Measurements from ENCODE around the gene LDLRAD3. TPM values are rescaled to one million over a fixed set of nuclear protein-coding genes. Genes with fewer than 3 reads are reported as not detected.
"Not testable (repeated sequence)": the region's sequence is repeated elsewhere in the genome, so short reads cannot be mapped to it uniquely, and the experiment has no call there.

Gene LDLRAD3
- total RNA-seq, 1 experiment from 2014 or later: 19.0 TPM

- DNase-seq (ENCODE audit: low read depth, low spot score); BruUV-seq (replicated peaks); H3K27ac ChIP-seq (ENCODE audit: low read depth, low read length); H3K4me2 ChIP-seq (ENCODE audit: low read length); H2AFZ ChIP-seq (ENCODE audit: low read depth, low read length, poor library complexity, severe bottlenecking); H4K20me1 ChIP-seq (ENCODE audit: insufficient read depth); H3K9ac ChIP-seq (ENCODE audit: low read length); ATAC-seq; POLR2A ChIA-PET; H3K9me2 ChIP-seq (ENCODE audit: insufficient read depth); H3K4me1 ChIP-seq (ENCODE audit: control insufficient read depth in 1 of 2, insufficient read depth in 2 of 2, low read length in 2 of 2); H3K9me3 ChIP-seq (ENCODE audit: control insufficient read depth in 1 of 2, insufficient read depth in 1 of 2, low read depth in 1 of 2, low read length in 2 of 2); H3K79me2 ChIP-seq (ENCODE audit: insufficient read depth, low read length); intact Hi-C loops (cut with micrococcal nuclease); CTCF ChIA-PET; H3K36me3 ChIP-seq (ENCODE audit: control insufficient read depth in 1 of 2, insufficient read depth in 2 of 2, low read length in 2 of 2); H3K27me3 ChIP-seq (ENCODE audit: insufficient read depth, low read length); H3K4me3 ChIP-seq (replicated peaks in 1 of 2; ENCODE audit: low read depth in 1 of 2, low read length in 2 of 2); RAD21 ChIA-PET (ENCODE audit: low non-redundant PET in 1 of 2, low total read pairs in 2 of 2, uncharacterized antibody in 2 of 2, unreplicated experiment in 2 of 2): not testable (repeated sequence)
These were observed 245.9 kb downstream of the LDLRAD3 start for GRCh38 chr11:36189735-36190134.

- BruUV-seq (replicated peaks): no TSS peak
- no peak overlapping the region for H3K4me3 ChIP-seq (replicated peaks in 1 of 2; ENCODE audit: low read depth in 1 of 2, low read length in 2 of 2)
- no peak overlapping the region for H3K4me2 ChIP-seq (ENCODE audit: low read length)
- H3K9ac ChIP-seq (ENCODE audit: low read length): no peak overlapping the region
- no peaks in the 10 kb centered on the region for H3K79me2 ChIP-seq (ENCODE audit: insufficient read depth, low read length)
- ATAC-seq (no peak), DNase-seq (ENCODE audit: low read depth, low spot score) (no peak)
- no peaks in the 10 kb centered on the region for H3K4me1 ChIP-seq (ENCODE audit: control insufficient read depth in 1 of 2, insufficient read depth in 2 of 2, low read length in 2 of 2)
- no peaks in the 10 kb centered on the region for H3K9me3 ChIP-seq (ENCODE audit: control insufficient read depth in 1 of 2, insufficient read depth in 1 of 2, low read depth in 1 of 2, low read length in 2 of 2)
- TF ChIP-seq ZFX (IDR thresholded peaks at IDR 0.05): no peak
- TF ChIP-seq ATF3 (IDR thresholded peaks at IDR 0.05): no peak
- no peak for TF ChIP-seq ZNF274 (IDR thresholded peaks at IDR 0.05; ENCODE audit: low read depth, low read length)
- no peak for TF ChIP-seq ZBTB33 (IDR thresholded peaks at IDR 0.05; ENCODE audit: extremely low read depth, insufficient replicate concordance, low read length)
- no peak for TF ChIP-seq POLR2AphosphoS5 (IDR thresholded peaks at IDR 0.05; ENCODE audit: low read depth, low read length)
- no peak for TF ChIP-seq SRF (IDR thresholded peaks at IDR 0.05; ENCODE audit: low read depth)
- no peak for TF ChIP-seq CEBPB (IDR thresholded peaks at IDR 0.05; ENCODE audit: low read depth)
- no peak for TF ChIP-seq JUND (IDR thresholded peaks at IDR 0.05)
- no peak for TF ChIP-seq POLR2A (IDR thresholded peaks at IDR 0.05; ENCODE audit: borderline replicate concordance, extremely low read depth, insufficient read depth, insufficient read length)
- H3K36me3 ChIP-seq (ENCODE audit: control insufficient read depth in 1 of 2, insufficient read depth in 2 of 2, low read length in 2 of 2): no peaks in the 10 kb centered on the region
- no peak overlapping the region for H3K27ac ChIP-seq (ENCODE audit: low read depth, low read length)
- H3K27me3 ChIP-seq (ENCODE audit: insufficient read depth, low read length): no peaks in the 10 kb centered on the region
- CTCF ChIA-PET: no interaction called here
- no peaks in the 10 kb centered on the region for H3K9me2 ChIP-seq (ENCODE audit: insufficient read depth)
- H4K20me1 ChIP-seq (ENCODE audit: insufficient read depth): no peaks in the 10 kb centered on the region
- RAD21 ChIA-PET (ENCODE audit: low non-redundant PET in 1 of 2, low total read pairs in 2 of 2, uncharacterized antibody in 2 of 2, unreplicated experiment in 2 of 2): no interaction called here
- H2AFZ ChIP-seq (ENCODE audit: low read depth, low read length, poor library complexity, severe bottlenecking): no peak overlapping the region
- POLR2A ChIA-PET: no interaction called here
- intact Hi-C loops (cut with micrococcal nuclease): no loop called here
These were observed 248.1 kb downstream of the LDLRAD3 start for GRCh38 chr11:36191941-36192340.
